ENCODE results near the gene CHD5. TPM values are rescaled to one million over a fixed set of nuclear protein-coding genes. Genes with fewer than 3 reads are reported as not detected.
A peak's percentile ranks its signal among the peaks of the same experiment; 100 is the strongest.

CHD5 gene
- total RNA-seq, 1 donor: 0.54 TPM

DNA sequence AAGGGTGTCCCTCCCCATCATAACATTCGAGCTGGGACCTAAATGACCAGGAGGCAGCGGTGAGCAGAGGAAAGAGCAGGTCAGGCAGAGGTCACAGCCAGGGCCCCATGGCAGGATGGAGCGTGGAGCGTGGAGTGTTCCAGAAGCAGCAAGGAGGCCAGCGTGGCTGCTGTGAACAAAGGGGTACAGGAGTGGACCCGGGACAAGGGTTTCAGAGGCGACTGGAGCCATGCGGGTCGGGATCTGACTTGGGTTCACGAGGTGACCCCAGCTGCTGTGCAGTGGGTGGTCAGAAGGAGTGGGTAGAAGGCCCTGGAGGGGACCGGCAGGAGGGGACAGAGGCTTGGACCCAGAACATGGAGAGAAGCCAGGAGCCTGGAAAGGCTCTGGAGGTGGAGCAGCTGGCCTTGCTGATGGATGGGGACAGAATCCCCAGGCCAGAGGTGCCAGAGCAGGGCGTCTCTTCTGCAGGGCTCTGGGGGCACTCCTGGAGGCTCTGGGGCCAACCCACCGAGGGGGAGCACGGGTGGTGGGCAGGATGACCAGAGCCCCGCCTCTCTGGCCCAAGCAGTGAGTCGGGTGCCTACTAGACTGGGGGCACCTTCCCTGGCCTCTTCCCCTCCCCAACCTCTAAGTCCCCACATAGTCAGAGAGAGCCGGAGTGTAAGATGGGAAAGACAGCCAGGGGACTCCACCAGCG, 2.3 kb downstream of the CHD5 start:
- DNase-seq (ENCODE audit: low read depth in 2 of 3, low spot score in 2 of 3): no peak

DNA sequence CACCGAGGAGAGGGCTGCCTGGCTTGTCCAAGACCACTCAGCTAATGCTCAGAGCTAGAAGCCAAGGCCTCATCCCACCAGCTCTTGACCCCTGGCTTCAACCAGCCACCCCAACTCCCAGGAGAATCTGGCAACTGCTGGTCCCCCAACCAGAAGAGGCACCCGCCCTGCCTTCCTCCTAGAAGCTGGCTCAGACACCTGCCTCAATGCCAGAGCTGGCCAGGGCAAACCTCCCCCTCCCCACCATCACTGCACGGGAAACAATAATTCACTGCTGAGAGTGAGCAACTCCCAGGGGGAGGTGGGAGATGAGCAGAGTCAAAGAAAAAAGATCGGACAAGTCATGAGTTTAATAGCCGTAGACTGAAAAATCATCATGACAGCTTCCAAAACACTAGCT, 3.3 kb downstream of the CHD5 start:
- no peak for DNase-seq (ENCODE audit: low read depth in 2 of 3, low spot score in 2 of 3)

GRCh38 chr1:6175411-6175828, 4.7 kb downstream of the CHD5 start:
- DNase-seq (ENCODE audit: low read depth in 2 of 3, low spot score in 2 of 3): no peak

DNA sequence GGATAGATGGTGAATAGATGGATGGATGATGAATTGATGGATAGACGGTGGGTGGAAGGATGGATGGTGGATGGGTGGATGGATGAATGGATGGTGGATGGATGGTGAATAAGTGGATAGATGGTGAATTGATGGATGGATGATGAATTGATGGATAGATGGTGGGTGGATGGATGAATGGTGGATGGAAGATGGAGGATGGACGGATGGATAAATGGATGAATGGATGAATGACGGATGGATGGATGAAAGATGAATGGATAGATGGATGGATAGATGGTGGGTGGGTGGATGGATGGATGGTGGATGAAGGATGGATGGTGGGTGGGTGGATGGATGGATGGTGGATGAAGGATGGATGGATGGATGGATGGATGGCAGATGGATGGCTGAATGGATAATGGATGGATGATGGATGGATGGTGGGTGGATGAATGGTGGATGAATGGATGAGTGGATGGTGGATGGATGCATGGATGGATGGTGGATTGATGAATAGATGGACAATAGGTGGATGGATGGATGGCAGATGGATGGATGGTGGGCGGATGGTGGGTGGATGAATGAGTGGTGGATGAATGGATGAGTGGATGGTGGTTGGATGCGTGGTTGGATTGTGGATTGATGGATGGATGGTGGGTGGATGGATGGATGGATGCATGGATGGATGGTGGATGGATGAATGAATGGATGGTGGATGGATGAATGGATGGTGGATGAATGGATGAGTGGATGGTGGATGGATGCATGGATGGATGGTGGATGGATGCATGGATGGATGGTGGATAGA, 5.3 kb downstream of the CHD5 start:
- no peak for DNase-seq (ENCODE audit: low read depth in 2 of 3, low spot score in 2 of 3)

DNA sequence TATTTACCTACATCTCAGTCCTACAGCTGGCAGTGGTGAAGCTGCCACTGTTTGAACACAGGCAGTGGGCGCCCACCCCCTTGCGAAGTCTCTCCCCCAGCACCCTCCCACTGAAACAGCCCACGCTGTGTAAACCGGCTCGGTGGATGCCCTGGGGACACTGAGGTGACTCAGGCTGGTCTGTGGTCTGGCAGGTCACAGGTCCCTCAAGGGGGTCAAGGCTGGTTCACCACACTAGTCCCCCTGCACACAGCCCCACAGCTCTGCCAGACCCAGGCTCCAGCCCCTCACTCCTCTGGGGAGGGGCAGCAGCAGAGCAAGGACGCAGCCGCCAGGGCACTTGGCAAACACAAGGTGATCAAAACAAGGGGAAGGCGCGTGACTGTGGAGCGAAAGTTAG, 7.6 kb downstream of the CHD5 start:
- no peak for DNase-seq (ENCODE audit: low read depth in 2 of 3, low spot score in 2 of 3)

- DNase-seq (ENCODE audit: low read depth in 2 of 3, low spot score in 2 of 3): peak in 2 of 3 donors; percentile 45 to 66
Measured at GRCh38 chr1:6171548-6172124, 8.5 kb downstream of the CHD5 start.

- no peak for DNase-seq (ENCODE audit: low read depth in 2 of 3, low spot score in 2 of 3)
Measured at GRCh38 chr1:6170742-6171201, 9.3 kb downstream of the CHD5 start.

- DNase-seq (ENCODE audit: low read depth in 2 of 3, low spot score in 2 of 3): no peak
Measured at GRCh38 chr1:6170116-6170741, 9.9 kb downstream of the CHD5 start.

- no peak for DNase-seq (ENCODE audit: low read depth in 2 of 3, low spot score in 2 of 3)
Measured at GRCh38 chr1:6168947-6169586, 11.1 kb downstream of the CHD5 start.

DNA sequence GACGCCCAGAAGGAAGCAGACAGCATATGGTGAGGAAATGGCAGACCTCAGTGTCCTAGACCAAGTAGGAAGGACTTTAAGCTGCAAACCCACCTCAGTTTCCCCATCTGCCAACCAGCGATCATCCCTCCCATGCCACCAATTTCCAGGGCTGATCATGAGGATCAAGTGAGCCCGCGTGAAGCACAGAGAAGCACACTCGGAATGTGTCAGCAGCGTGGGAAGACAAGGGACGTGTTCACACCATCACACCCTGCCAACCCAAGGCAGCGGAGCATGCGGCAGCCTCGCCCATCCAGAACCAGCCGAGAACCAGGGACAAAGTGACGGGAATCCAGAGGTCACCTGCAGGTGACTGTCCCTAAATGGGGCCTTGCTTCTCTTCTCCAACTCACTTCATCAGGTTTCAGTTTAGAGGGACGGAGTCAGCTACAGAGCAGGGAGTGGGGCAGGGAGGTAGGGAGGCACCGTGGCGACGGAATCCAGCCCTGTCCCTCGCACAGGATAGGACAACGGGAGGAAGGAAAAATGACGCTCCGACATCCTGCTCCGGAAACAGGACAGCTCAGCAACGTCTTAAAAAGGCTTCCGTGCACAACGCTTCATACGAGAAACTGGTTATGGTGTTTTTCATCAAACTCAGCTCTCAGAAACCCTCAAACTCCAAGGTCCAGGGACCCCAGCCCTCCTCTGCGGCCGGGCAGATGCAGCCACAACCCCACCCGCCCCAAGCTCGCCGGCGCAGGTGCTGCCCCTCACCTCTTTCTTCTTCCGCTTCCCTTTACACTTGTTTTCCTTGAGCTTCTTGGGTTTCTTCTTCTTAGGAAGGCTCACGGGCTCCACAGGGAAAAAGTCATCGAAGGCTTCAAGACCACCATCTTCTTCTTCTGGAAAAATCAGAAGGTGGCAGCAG, 12.5 kb downstream of the CHD5 start:
- no peak for DNase-seq (ENCODE audit: low read depth in 2 of 3, low spot score in 2 of 3)

- no peak for DNase-seq (ENCODE audit: low read depth in 2 of 3, low spot score in 2 of 3)
Measured at GRCh38 chr1:6166655-6167390, 13.3 kb downstream of the CHD5 start.

- no peak for DNase-seq (ENCODE audit: low read depth in 2 of 3, low spot score in 2 of 3)
Measured at GRCh38 chr1:6166221-6166620, 13.9 kb downstream of the CHD5 start.

DNA sequence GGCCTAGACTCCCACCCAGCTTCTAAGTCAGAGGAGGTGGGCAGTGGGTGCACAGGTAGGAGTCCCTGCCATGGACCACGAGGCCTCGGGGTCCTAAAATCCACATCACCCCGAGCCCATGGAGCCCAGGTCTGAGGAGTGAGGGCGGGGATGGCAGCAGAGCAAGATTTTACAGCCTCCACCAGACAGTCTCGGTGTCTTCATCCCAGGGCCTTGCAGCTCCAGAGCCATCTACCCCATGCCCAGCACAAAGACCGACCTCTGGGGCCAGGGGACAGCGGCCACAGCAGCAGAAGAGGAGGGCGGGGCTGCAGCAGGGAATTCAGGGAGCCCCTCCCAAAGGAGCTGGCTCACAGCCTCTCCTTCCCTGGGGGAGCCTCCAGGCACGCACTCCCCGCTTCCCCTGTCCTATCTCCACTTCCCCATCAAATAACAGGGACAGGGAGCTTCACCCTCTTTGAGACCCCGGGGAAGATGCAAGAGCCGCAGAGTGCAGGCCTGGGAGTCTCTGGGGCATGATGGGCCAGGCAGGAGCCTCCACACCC, 14.6 kb downstream of the CHD5 start:
- DNase-seq (ENCODE audit: low read depth in 2 of 3, low spot score in 2 of 3): no peak

DNA sequence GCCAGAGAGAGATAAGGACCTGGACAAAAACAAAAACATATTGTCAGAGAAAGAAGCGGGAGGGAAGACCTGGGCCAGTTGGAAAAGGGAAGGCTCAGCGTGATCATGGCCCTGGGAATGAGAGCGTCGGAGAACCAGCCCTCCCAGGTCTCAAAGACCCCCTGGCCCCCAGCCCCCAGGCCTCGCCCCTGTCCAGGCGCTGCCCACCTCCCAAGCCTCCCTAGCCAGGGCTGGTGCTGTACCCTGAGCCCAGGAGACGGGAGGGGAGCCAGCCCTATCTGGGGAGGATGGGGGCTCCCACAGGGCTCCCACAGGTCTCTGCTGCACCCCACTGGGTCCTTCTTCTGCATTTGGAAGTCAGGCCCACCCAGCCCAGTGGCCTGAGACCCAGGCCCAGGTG, 15.1 kb downstream of the CHD5 start:
- no peak for DNase-seq (ENCODE audit: low read depth in 2 of 3, low spot score in 2 of 3)

- DNase-seq (ENCODE audit: low read depth in 2 of 3, low spot score in 2 of 3): no peak
Measured at GRCh38 chr1:6163973-6164617, 16.0 kb downstream of the CHD5 start.

DNA sequence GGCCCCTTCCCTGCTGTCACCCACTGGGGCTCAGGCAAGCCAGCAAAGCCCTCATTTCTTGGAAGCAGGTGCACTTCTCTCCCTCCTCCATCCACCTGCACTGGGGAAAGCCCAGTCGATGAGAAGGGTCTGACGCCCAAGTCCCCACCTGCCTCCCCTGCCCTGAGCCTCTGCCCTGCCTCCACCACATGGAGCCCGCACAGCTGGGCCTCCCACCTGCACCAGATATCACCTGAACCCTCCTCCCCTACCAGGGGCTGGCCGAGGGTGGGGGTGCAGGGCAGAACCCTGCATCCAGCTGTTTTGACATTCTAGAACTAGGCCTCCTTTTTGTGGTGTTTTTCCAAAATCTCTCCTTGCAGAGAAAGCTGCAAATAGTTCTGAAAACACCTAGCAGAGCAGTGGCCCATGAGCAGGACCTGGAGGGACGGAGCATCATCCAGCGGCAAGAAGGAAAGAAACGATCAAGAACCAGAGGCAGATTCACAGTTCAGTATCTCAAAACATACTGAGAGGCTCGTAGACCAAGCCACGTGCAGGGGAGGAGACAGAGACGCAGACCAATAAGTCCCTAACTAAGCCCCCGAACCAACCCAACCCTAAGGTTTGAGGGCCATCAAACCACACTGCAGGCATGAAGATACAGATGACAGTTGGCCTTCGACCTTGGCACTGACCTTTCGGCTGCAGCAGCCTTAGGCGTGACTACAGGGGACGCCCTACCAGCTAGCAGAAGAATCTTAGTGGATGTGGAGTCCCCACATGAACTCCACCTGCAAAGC, 16.7 kb downstream of the CHD5 start:
- no peak for DNase-seq (ENCODE audit: low read depth in 2 of 3, low spot score in 2 of 3)

- DNase-seq (ENCODE audit: low read depth in 2 of 3, low spot score in 2 of 3): no peak
Measured at GRCh38 chr1:6162773-6163172, 17.3 kb downstream of the CHD5 start.

DNA sequence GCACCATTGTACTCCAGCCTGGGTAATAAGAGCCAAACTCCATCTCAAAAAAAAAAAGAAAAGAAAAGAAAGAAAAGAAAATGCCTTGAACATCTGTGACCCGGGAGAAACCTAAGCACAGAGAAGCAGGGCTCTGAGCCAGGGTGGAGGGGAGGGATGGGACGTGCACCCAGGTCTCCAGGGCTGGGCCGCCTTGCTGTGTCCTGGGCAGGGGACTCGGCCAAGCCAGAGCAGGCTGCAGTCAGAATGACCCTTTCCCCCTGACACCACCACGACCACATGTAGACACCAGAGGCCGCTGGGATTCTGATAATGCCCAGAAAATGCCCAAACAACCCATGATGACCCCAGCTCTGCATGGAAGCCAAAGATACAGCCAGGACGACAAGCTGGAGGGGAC, 17.8 kb downstream of the CHD5 start:
- DNase-seq (ENCODE audit: low read depth in 2 of 3, low spot score in 2 of 3): no peak

All from hematopoietic multipotent progenitor cell (in vitro differentiated cells).